ENCODE data around the gene DPP6.
"Not testable (repeated sequence)": the region's sequence is repeated elsewhere in the genome, so short reads cannot be mapped to it uniquely, and the experiment has no call there.

DPP6 gene

GRCh38 chr7:154656618-154657017 lies 604.4 kb downstream of the DPP6 start:
- TF ChIP-seq, protein P1, sequence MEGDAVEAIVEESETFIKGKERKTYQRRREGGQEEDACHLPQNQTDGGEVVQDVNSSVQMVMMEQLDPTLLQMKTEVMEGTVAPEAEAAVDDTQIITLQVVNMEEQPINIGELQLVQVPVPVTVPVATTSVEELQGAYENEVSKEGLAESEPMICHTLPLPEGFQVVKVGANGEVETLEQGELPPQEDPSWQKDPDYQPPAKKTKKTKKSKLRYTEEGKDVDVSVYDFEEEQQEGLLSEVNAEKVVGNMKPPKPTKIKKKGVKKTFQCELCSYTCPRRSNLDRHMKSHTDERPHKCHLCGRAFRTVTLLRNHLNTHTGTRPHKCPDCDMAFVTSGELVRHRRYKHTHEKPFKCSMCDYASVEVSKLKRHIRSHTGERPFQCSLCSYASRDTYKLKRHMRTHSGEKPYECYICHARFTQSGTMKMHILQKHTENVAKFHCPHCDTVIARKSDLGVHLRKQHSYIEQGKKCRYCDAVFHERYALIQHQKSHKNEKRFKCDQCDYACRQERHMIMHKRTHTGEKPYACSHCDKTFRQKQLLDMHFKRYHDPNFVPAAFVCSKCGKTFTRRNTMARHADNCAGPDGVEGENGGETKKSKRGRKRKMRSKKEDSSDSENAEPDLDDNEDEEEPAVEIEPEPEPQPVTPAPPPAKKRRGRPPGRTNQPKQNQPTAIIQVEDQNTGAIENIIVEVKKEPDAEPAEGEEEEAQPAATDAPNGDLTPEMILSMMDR (IDR thresholded peaks at IDR 0.05; ENCODE audit: insufficient read depth, low read length, poor library complexity, severe bottlenecking) = no peak
- no peak overlapping the region for H3K4me3 ChIP-seq (replicated peaks; ENCODE audit: low read depth, low read length)
- no peak for DNase-seq (ENCODE audit: extremely low read depth, insufficient read length)
- no peaks in the 10 kb centered on the region for H3K36me3 ChIP-seq (ENCODE audit: control insufficient read depth, insufficient read depth, low read length)
- H3K27me3 ChIP-seq (replicated peaks; ENCODE audit: control insufficient read depth, insufficient read depth, low read length) = no peaks in the 10 kb centered on the region

GRCh38 chr7:154666768-154667167 lies 614.6 kb downstream of the DPP6 start:
- Histone ChIP-seq H3K4me3 (replicated peaks; ENCODE audit: low read depth, low read length) (no peak overlapping the region), H3K27me3 (replicated peaks; ENCODE audit: control insufficient read depth, insufficient read depth, low read length) (no peaks in the 10 kb centered on the region), H3K36me3 (ENCODE audit: control insufficient read depth, insufficient read depth, low read length) (no peaks in the 10 kb centered on the region)
- TF ChIP-seq, protein P1 (IDR thresholded peaks at IDR 0.05; ENCODE audit: insufficient read depth, low read length, poor library complexity, severe bottlenecking) = no peak
- no peak for DNase-seq (ENCODE audit: extremely low read depth, insufficient read length)

- H3K27me3 ChIP-seq (replicated peaks; ENCODE audit: control insufficient read depth, insufficient read depth, low read length) = no peaks in the 10 kb centered on the region
- H3K36me3 ChIP-seq (ENCODE audit: control insufficient read depth, insufficient read depth, low read length) = no peaks in the 10 kb centered on the region
- TF ChIP-seq, protein P1 (IDR thresholded peaks at IDR 0.05; ENCODE audit: insufficient read depth, low read length, poor library complexity, severe bottlenecking) = no peak
- no peak for DNase-seq (ENCODE audit: extremely low read depth, insufficient read length)
- H3K4me3 ChIP-seq (replicated peaks; ENCODE audit: low read depth, low read length) = no peak overlapping the region
Observed at GRCh38 chr7:154672659-154673415, 620.6 kb downstream of the DPP6 start.

DNA sequence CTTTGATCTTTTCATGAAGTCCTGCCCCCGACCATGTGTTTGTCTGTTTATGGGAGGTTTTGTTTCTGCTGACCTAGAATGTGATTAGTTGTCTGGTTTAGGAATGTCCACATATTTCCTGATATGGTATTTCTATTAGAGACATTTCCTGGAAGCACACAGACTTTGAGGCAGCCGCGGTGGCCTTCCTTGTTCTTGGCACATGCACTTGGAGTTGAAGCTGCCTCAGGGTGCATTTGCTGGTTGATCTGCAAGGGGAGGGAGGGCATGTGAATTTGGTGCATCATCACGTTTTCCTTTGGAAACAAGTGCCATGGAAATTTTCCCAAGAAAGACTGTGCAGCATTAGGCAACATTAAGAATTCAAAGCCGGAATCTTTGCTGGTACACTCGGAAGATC lies 622.0 kb downstream of the DPP6 start:
- no peak for DNase-seq (ENCODE audit: extremely low read depth, insufficient read length)
- no peak overlapping the region for H3K4me3 ChIP-seq (replicated peaks; ENCODE audit: low read depth, low read length)
- TF ChIP-seq, protein P1 (IDR thresholded peaks at IDR 0.05; ENCODE audit: insufficient read depth, low read length, poor library complexity, severe bottlenecking) = no peak
- no peaks in the 10 kb centered on the region for H3K27me3 ChIP-seq (replicated peaks; ENCODE audit: control insufficient read depth, insufficient read depth, low read length)
- H3K36me3 ChIP-seq (ENCODE audit: control insufficient read depth, insufficient read depth, low read length) = no peaks in the 10 kb centered on the region

DNA sequence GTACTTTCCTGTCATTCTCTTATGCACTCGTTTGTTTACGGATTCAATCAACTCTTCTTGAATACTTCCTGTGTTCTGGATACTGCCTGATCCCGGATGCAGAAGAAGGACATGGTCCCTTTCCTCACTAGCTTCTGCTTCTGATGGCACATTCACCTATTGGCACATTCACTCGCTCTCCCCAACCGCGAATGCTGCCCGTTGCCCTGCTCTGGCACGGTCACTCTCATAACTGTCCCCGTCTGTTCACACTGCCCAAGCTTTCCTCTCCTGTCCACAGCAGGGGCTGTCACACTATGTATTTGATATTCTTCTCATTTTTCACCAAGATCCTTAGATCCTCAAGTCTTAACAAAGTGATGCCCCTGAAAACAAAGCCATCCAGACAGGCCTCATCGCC lies 623.4 kb downstream of the DPP6 start:
- no peak overlapping the region for H3K4me3 ChIP-seq (replicated peaks; ENCODE audit: low read depth, low read length)
- no peak for DNase-seq (ENCODE audit: extremely low read depth, insufficient read length)
- TF ChIP-seq, protein P1 (IDR thresholded peaks at IDR 0.05; ENCODE audit: insufficient read depth, low read length, poor library complexity, severe bottlenecking) = no peak
- H3K36me3 ChIP-seq (ENCODE audit: control insufficient read depth, insufficient read depth, low read length) = no peaks in the 10 kb centered on the region
- H3K27me3 ChIP-seq (replicated peaks; ENCODE audit: control insufficient read depth, insufficient read depth, low read length) = no peaks in the 10 kb centered on the region

- not testable (repeated sequence) for H3K27me3 ChIP-seq (replicated peaks; ENCODE audit: control insufficient read depth, insufficient read depth, low read length); H3K36me3 ChIP-seq (ENCODE audit: control insufficient read depth, insufficient read depth, low read length); H3K4me3 ChIP-seq (replicated peaks; ENCODE audit: low read depth, low read length); DNase-seq (ENCODE audit: extremely low read depth, insufficient read length)
Observed at GRCh38 chr7:154676033-154676421, 623.8 kb downstream of the DPP6 start.

Measured in GM06990 (cell line).